Endodermal cell (in vitro differentiated cells): ENCODE measurements around the gene VAC14. TPM values are rescaled to one million over a fixed set of nuclear protein-coding genes. Genes with fewer than 3 reads are reported as not detected.

Experiments used
- DNase-seq: peaks from one replicate; pipeline ENCODE4 v3.0.0-alpha.2; 2017
- H3K27ac ChIP-seq: 2 replicates; pipeline ENCODE4 v1.5.1; 2013; ENCODE audit warnings: mild to moderate bottlenecking, low read depth, low read length, moderate library complexity
- H3K27me3 ChIP-seq: 2 replicates; pipeline ENCODE4 v1.6.1; 2013; ENCODE audit warnings: mild to moderate bottlenecking, low read length, moderate library complexity; ENCODE audit not compliant: insufficient read depth, control insufficient read depth, poor library complexity, severe bottlenecking
- H3K36me3 ChIP-seq: 2 replicates; pipeline ENCODE4 v1.7.0; 2013; ENCODE audit warnings: mild to moderate bottlenecking, low read length, moderate library complexity; ENCODE audit not compliant: control insufficient read depth, insufficient read depth
- H3K4me1 ChIP-seq: one replicate; pipeline ENCODE4 v1.7.0; 2013; ENCODE audit warnings: low read length; ENCODE audit not compliant: control insufficient read depth, insufficient read depth
- H3K4me3 ChIP-seq: 2 replicates; pipeline ENCODE4 v1.5.1; 2013; ENCODE audit warnings: mild to moderate bottlenecking, low read length, moderate library complexity
- H3K9ac ChIP-seq: 2 replicates; pipeline ENCODE4 v1.6.1; 2013; ENCODE audit warnings: mild to moderate bottlenecking, low read length, moderate library complexity; ENCODE audit not compliant: poor library complexity, severe bottlenecking; ENCODE audit errors: extremely low read depth
- H3K9me3 ChIP-seq: 2 replicates; pipeline ENCODE4 v1.6.1; 2013; ENCODE audit warnings: mild to moderate bottlenecking, low read length, moderate library complexity; ENCODE audit not compliant: control insufficient read depth
- H3K27ac Mint-ChIP-seq: 2 replicates; pipeline ENCODE4 v1.8.0; 2020; ENCODE audit warnings: mixed read lengths
- H3K27me3 Mint-ChIP-seq: 2 replicates; pipeline ENCODE4 v1.8.0; 2021; ENCODE audit warnings: mild to moderate bottlenecking, mixed read lengths; ENCODE audit not compliant: insufficient read depth
- H3K36me3 Mint-ChIP-seq: 2 replicates; pipeline ENCODE4 v1.8.0; 2020; ENCODE audit warnings: low read depth, mixed read lengths
- H3K4me1 Mint-ChIP-seq: 2 replicates; pipeline ENCODE4 v1.8.0; 2020; ENCODE audit warnings: mixed read lengths
- H3K4me3 Mint-ChIP-seq: 2 replicates; pipeline ENCODE4 v1.8.0; 2020; ENCODE audit warnings: mild to moderate bottlenecking, moderate library complexity, mixed read lengths
- H3K9me3 Mint-ChIP-seq: 2 replicates; pipeline ENCODE4 v1.8.0; 2020; ENCODE audit warnings: mild to moderate bottlenecking, mixed read lengths
- WGBS, 2 experiments: methylation state at CpG; one replicate each; pipeline versions ENCODE4 v1.1.5 to v1.1.7; 2013; ENCODE audit warnings: missing lambda C conversion rate in 2 of 2, mixed read lengths in 1 of 2; ENCODE audit not compliant: insufficient coverage in 1 of 2, insufficient read length in 1 of 2; 5-methylcytosine and 5-hydroxymethylcytosine counted together
- total RNA-seq, 2 donors: library from RNA; stranded (reverse); fragmentation: NEBNext Ultra II Directional in 1 of 2; extraction: Animal tissue kit (Norgen Biotek cat#: 25700) in 1 of 2; gene quantifications; 2 replicates in 1 of 2; 3 replicates in 1 of 2; pipeline ENCODE4 v1.2.1, GENCODE V29; 2021
- TF ChIP-seq, protein P1 (sequence below): fragments of 200-600 bp; sonication (generic); conservative IDR thresholded peaks from 2 replicates; pipeline ENCODE4 v1.5.0; 2021; ENCODE audit warnings: antibody characterized with exemption, mild to moderate bottlenecking

Gene VAC14
- total RNA-seq, 2 donors from 2014 or later, result 47.5 to 48.7 TPM

GRCh38 chr16:70741783-70742125 is 59.2 kb downstream of the VAC14 start:
- Mint-ChIP-seq H3K27ac (no peak overlapping the region), H3K36me3 (peaks cover 30% of the 10 kb centered on the region), H3K4me3 (no peak overlapping the region), H3K4me1 (peaks cover 13% of the 10 kb centered on the region), H3K27me3 (no peaks in the 10 kb centered on the region), H3K9me3 (peaks cover 10% of the 10 kb centered on the region)
- Histone ChIP-seq H3K27me3 (no peaks in the 10 kb centered on the region), H3K4me1 (no peaks in the 10 kb centered on the region), H3K9ac (no peak overlapping the region), H3K9me3 (no peaks in the 10 kb centered on the region), H3K36me3 (peaks cover 13% of the 10 kb centered on the region), H3K27ac (no peak overlapping the region), H3K4me3 (no peak overlapping the region)
- WGBS, 2 experiments, result 94 to 100% methylated on average over 5 to 9 of the region's 9 CpGs
- no peak for DNase-seq
- TF ChIP-seq, protein P1, sequence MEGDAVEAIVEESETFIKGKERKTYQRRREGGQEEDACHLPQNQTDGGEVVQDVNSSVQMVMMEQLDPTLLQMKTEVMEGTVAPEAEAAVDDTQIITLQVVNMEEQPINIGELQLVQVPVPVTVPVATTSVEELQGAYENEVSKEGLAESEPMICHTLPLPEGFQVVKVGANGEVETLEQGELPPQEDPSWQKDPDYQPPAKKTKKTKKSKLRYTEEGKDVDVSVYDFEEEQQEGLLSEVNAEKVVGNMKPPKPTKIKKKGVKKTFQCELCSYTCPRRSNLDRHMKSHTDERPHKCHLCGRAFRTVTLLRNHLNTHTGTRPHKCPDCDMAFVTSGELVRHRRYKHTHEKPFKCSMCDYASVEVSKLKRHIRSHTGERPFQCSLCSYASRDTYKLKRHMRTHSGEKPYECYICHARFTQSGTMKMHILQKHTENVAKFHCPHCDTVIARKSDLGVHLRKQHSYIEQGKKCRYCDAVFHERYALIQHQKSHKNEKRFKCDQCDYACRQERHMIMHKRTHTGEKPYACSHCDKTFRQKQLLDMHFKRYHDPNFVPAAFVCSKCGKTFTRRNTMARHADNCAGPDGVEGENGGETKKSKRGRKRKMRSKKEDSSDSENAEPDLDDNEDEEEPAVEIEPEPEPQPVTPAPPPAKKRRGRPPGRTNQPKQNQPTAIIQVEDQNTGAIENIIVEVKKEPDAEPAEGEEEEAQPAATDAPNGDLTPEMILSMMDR, result no peak

DNA sequence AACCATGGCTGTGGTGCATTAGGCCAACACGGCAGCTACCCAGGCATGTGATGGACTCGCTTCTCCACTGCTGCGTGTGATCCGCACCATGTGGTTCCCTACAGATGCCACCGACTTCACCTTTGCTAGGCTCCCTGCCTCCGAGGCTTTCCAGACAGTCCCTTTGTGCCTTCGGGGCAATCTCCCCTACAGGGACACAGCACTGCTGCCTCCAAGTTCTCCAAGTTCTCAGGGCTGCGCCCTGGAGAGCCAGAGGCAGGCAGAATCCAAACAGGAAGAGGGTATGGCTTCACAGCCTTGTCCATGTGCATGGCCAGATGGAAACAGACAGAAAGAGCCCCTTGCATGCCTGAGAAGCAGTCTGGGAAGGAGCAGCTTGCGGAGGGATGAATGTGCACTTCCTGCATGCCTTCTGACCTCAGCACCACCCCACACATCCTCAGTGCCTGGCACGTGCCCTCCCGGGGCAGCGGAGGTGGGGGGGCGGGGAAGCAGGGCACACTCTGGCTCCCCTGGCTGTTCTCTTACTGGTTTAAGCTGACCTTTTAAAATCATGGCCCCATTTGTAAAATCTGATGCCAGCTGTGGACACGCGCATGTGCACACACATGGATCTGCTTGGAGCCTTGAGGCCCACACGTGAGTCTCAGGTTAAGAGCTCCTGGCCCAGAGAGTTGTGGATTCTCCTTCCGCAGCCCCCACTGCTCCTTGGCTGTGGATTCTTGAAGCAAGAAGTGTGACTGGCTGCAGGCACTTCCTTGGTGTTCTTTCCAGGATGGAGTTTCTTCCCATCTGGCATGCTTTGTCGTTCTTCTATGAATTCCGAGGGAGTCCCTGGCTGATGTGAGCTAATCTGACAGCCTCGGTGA is 59.8 kb downstream of the VAC14 start:
- H3K4me1 Mint-ChIP-seq, result peaks cover 10% of the 10 kb centered on the region
- 93 to 96% methylated on average over 19 to 20 of the region's 20 CpGs for WGBS, 2 experiments
- Histone ChIP-seq H3K9ac (no peak overlapping the region), H3K9me3 (no peaks in the 10 kb centered on the region), H3K4me1 (peaks cover 3% of the 10 kb centered on the region), H3K4me3 (no peak overlapping the region), H3K27ac (no peak overlapping the region), H3K36me3 (peaks cover 13% of the 10 kb centered on the region), H3K27me3 (no peaks in the 10 kb centered on the region)
- H3K36me3 Mint-ChIP-seq, result peaks cover 30% of the 10 kb centered on the region
- no peaks in the 10 kb centered on the region for H3K27me3 Mint-ChIP-seq
- peak overlapping the region; percentile 46 for H3K27ac Mint-ChIP-seq
- peaks cover 10% of the 10 kb centered on the region for H3K9me3 Mint-ChIP-seq
- TF ChIP-seq, protein P1, result no peak
- no peak overlapping the region for H3K4me3 Mint-ChIP-seq
- no peak for DNase-seq

DNA sequence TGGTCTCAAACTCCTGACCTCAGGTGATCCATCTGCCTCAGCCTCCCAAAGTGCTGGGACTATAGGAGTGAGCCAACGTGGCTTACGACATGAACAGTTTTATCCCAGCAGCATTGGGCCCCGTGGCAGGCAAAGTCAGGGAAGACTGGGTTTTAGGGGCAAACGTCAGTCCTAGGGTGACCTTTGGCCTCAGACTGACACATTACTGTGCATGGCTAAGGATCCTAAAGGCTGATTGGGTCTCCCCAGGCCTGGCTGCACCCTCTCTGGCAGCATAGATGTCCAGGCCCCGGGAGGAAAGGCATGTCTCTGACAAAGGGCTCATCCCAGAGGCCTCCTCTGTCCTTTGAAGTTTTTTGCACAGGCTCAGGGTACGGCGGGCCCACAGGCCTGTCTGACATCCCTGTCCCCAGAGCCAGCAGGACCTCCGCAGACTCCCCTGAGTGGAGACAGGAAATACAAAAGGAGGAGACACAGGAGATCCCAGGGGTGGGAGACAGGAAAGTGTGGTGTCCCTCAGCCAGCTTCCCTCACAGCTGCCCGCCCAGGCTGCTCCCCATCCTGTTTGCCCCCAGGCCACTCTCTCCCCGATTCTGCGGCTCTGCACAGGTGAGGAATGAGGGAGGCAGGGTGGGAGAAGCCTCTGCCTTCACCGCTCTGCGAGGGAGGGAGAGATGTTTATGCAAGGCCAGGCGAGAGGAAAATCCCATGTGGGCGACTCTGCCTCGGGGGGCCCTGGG is 60.6 kb downstream of the VAC14 start:
- Histone ChIP-seq H3K9ac (no peak overlapping the region), H3K4me1 (peaks cover 3% of the 10 kb centered on the region), H3K27me3 (no peaks in the 10 kb centered on the region), H3K36me3 (peaks cover 13% of the 10 kb centered on the region), H3K4me3 (no peak overlapping the region), H3K27ac (peak overlapping the region; percentile 24), H3K9me3 (no peaks in the 10 kb centered on the region)
- TF ChIP-seq, protein P1, result no peak
- Mint-ChIP-seq H3K36me3 (peaks cover 25% of the 10 kb centered on the region), H3K4me3 (no peak overlapping the region), H3K9me3 (peaks cover 10% of the 10 kb centered on the region), H3K27ac (no peak overlapping the region), H3K27me3 (no peaks in the 10 kb centered on the region), H3K4me1 (peaks cover 5% of the 10 kb centered on the region)
- no peak for DNase-seq
- WGBS, 2 experiments, result 83 to 92% methylated on average over 11 to 16 of the region's 16 CpGs
